NOMO-1 treated with DMSO at 0.1 percent for 48 hours (cell line): ENCODE data around the gene HDGFL2.
"Not testable (repeated sequence)": the region's sequence is repeated elsewhere in the genome, so short reads cannot be mapped to it uniquely, and the experiment has no call there.

Experiments
- DNase-seq: peaks from one replicate; lab custom pipeline; 2025; ENCODE audit not compliant: unreplicated experiment; lab: John Stamatoyannopoulos, UW

Gene HDGFL2

GRCh38 chr19:4511300-4512054 is 39.4 kb downstream of the HDGFL2 start:
- DNase-seq: no peak

- DNase-seq: no peak
Observed at GRCh38 chr19:4512070-4512469, 40.0 kb downstream of the HDGFL2 start.

- DNase-seq: no peak
Observed at GRCh38 chr19:4513248-4513647, 41.2 kb downstream of the HDGFL2 start.

GRCh38 chr19:4515732-4516131 is 43.6 kb downstream of the HDGFL2 start:
- DNase-seq: no peak

- no peak for DNase-seq
Observed at GRCh38 chr19:4516199-4516938, 44.3 kb downstream of the HDGFL2 start.

- no peak for DNase-seq
Observed at GRCh38 chr19:4516939-4517300, 44.8 kb downstream of the HDGFL2 start.

GRCh38 chr19:4517451-4518057 is 45.5 kb downstream of the HDGFL2 start:
- no peak for DNase-seq

GRCh38 chr19:4518345-4519171 is 46.5 kb downstream of the HDGFL2 start, which contains the start of gene PLIN4:
Gene PLIN4 (minus strand): TSS chr19:4518486. CDS start chr19:4518272, 214 bp downstream.
- no peak for DNase-seq

GRCh38 chr19:4519172-4519496 is 47.0 kb downstream of the HDGFL2 start:
- no peak for DNase-seq

GRCh38 chr19:4519521-4520277 is 47.6 kb downstream of the HDGFL2 start:
- no peak for DNase-seq

GRCh38 chr19:4521170-4521887 is 49.2 kb downstream of the HDGFL2 start:
- no peak for DNase-seq

- no peak for DNase-seq
Observed at GRCh38 chr19:4521888-4522242, 49.8 kb downstream of the HDGFL2 start.

- no peak for DNase-seq
Observed at GRCh38 chr19:4522291-4523002, 50.4 kb downstream of the HDGFL2 start.

- DNase-seq: peak; percentile 30
Observed at GRCh38 chr19:4523306-4524110, 51.4 kb downstream of the HDGFL2 start.

- peak; percentile 31 for DNase-seq
Observed at GRCh38 chr19:4524808-4525562, 52.9 kb downstream of the HDGFL2 start.

GRCh38 chr19:4525563-4526002 is 53.5 kb downstream of the HDGFL2 start:
- no peak for DNase-seq

- DNase-seq: not testable (repeated sequence)
Observed at GRCh38 chr19:4527377-4527776, 55.3 kb downstream of the HDGFL2 start.

GRCh38 chr19:4528843-4529242 is 56.7 kb downstream of the HDGFL2 start:
- DNase-seq: no peak
